ENCODE measurements around the gene PLK3. TPM values are rescaled to one million over a fixed set of nuclear protein-coding genes. Genes with fewer than 3 reads are reported as not detected.
A peak's percentile ranks its signal among the peaks of the same experiment; 100 is the strongest.

The PLK3 gene
- total and polyA plus RNA-seq, 9 of the 15 experiments (the other 6 are each of a cell fraction or from before 2014, with no cell fraction given) = 0.52 to 22.7 (median 11.0) TPM

GRCh38 chr1:44822981-44823451 lies 22.8 kb downstream of the PLK3 start (continued):
- TF ChIP-seq REST (IDR thresholded peaks at IDR 0.05; ENCODE audit: borderline replicate concordance) (peak; percentile 20; the same call in 1 of the 2 replicates), REST (CRISPR knock-in tag; IDR thresholded peaks at IDR 0.05; ENCODE audit: low read depth) (no peak), ZNF644 (tag; IDR thresholded peaks at IDR 0.05; ENCODE audit: low read depth) (no peak), KDM1A (IDR thresholded peaks at IDR 0.05) (no peak), ARID3A (IDR thresholded peaks at IDR 0.05; ENCODE audit: borderline replicate concordance, low read depth, low read length) (no peak), GABPA (tag; conservative IDR thresholded peaks at IDR 0.05; ENCODE audit: low read depth) (no peak), ATF3 (IDR thresholded peaks at IDR 0.05) (no peak), ATF3 (CRISPR knock-in tag; conservative IDR thresholded peaks at IDR 0.05) (no peak), PATZ1 (CRISPR knock-in tag; IDR thresholded peaks at IDR 0.05; ENCODE audit: borderline replicate concordance) (no peak)
